Neural cell (in vitro differentiated cells): ENCODE data around the gene LAIR1. TPM values are rescaled to one million over a fixed set of nuclear protein-coding genes. Genes with fewer than 3 reads are reported as not detected.

Experiments used
- H2AFZ ChIP-seq: fragments of 200-600, 300-800 bp; sonication (generic), shearing (Covaris generic); 2 replicates; pipeline ENCODE4 v1.6.0; 2014; ENCODE audit warnings: low read depth, mild to moderate bottlenecking, antibody characterized with exemption, low read length, moderate library complexity
- H3F3A ChIP-seq: fragments of 200-600 bp; shearing (Covaris generic); 2 replicates; pipeline ENCODE4 v1.6.1; 2016; ENCODE audit warnings: mild to moderate bottlenecking, moderate library complexity, mixed read lengths, antibody characterized with exemption, low read length; ENCODE audit not compliant: insufficient read depth, poor library complexity, severe bottlenecking
- H3K27ac ChIP-seq: fragments of 200-600, 300-800 bp; sonication (generic), shearing (Covaris generic); 2 replicates; pipeline ENCODE4 v1.5.1; 2014; ENCODE audit warnings: mild to moderate bottlenecking, low read length, moderate library complexity
- H3K27me3 ChIP-seq: fragments of 300-800, 200-600 bp; sonication (generic), shearing (Covaris generic); 2 replicates; pipeline ENCODE4 v1.6.0; 2014; ENCODE audit warnings: mild to moderate bottlenecking, low read depth, low read length, moderate library complexity; ENCODE audit not compliant: insufficient read depth
- H3K36me3 ChIP-seq: fragments of 300-800, 200-600 bp; sonication (generic), shearing (Covaris generic); 2 replicates; pipeline ENCODE4 v1.5.1; 2014; ENCODE audit warnings: mild to moderate bottlenecking, antibody characterized with exemption, low read length, moderate library complexity; ENCODE audit not compliant: insufficient read depth
- H3K4me2 ChIP-seq: fragments of 300-800, 200-600 bp; sonication (generic), shearing (Covaris generic); 2 replicates; pipeline ENCODE4 v1.6.0; 2014; ENCODE audit warnings: mild to moderate bottlenecking, low read length
- H3K4me3 ChIP-seq: fragments of 300-800, 200-600 bp; sonication (generic), shearing (Covaris generic); 2 replicates; pipeline ENCODE4 v1.5.1; 2014; ENCODE audit warnings: mild to moderate bottlenecking, low read length, moderate library complexity
- H3K79me2 ChIP-seq: fragments of 200-600 bp; shearing (Covaris generic); replicated peaks from 2 replicates; pipeline ENCODE4 v1.6.0; 2014; ENCODE audit warnings: mild to moderate bottlenecking, low read length, moderate library complexity; ENCODE audit not compliant: insufficient read depth
- H3K9ac ChIP-seq: fragments of 300-800, 200-600 bp; sonication (generic), shearing (Covaris generic); 2 replicates; pipeline ENCODE4 v1.6.1; 2016; ENCODE audit warnings: mild to moderate bottlenecking, low read length, mixed read lengths
- H3K9me2 ChIP-seq: fragments of 200-600 bp; shearing (Covaris generic); 2 replicates; pipeline ENCODE4 v1.6.1; 2016; ENCODE audit warnings: mild to moderate bottlenecking, low read length, mixed read lengths; ENCODE audit not compliant: insufficient read depth
- H3K9me3 ChIP-seq: fragments of 200-600, 300-800 bp; sonication (generic), shearing (Covaris generic); 2 replicates; pipeline ENCODE4 v1.6.1; 2016; ENCODE audit warnings: mild to moderate bottlenecking, mixed run types, low read length, moderate library complexity, mixed read lengths
- H4K20me1 ChIP-seq: fragments of 200-600 bp; shearing (Covaris generic); 2 replicates; pipeline ENCODE4 v1.6.1; 2016; ENCODE audit warnings: mild to moderate bottlenecking, mixed run types; ENCODE audit not compliant: insufficient read depth
- CTCF ChIP-seq: fragments of 450-650 bp; IDR thresholded peaks from 2 replicates; pipeline ENCODE4 v1.5.1; 2014; ENCODE audit warnings: antibody characterized with exemption, mild to moderate bottlenecking, moderate library complexity; ENCODE audit not compliant: poor library complexity, severe bottlenecking
- EP300 ChIP-seq: fragments of 450-650 bp; conservative IDR thresholded peaks from 2 replicates; pipeline ENCODE4 v1.6.1; 2014; ENCODE audit warnings: antibody characterized with exemption, mild to moderate bottlenecking, moderate library complexity; ENCODE audit not compliant: poor library complexity, severe bottlenecking
- EZH2 ChIP-seq: fragments of 200-600, 300-800 bp; shearing (Covaris generic), sonication (generic); IDR thresholded peaks from 2 replicates; pipeline ENCODE4 v1.6.1; 2014; ENCODE audit warnings: antibody characterized with exemption, low read length, borderline replicate concordance, mild to moderate bottlenecking; ENCODE audit not compliant: insufficient read depth, poor library complexity, severe bottlenecking
- MXI1 ChIP-seq: fragments of 450-650 bp; conservative IDR thresholded peaks from 2 replicates; pipeline ENCODE4 v1.6.1; 2014; ENCODE audit warnings: antibody characterized with exemption, mild to moderate bottlenecking; ENCODE audit not compliant: poor library complexity, severe bottlenecking
- POLR2AphosphoS5 ChIP-seq: IDR thresholded peaks from 2 replicates; pipeline ENCODE4 v1.6.1; 2012
- RAD21 ChIP-seq: fragments of 450-650 bp; conservative IDR thresholded peaks from 2 replicates; pipeline ENCODE4 v1.6.1; 2014; ENCODE audit warnings: antibody characterized with exemption, mild to moderate bottlenecking, moderate library complexity
- SMC3 ChIP-seq: fragments of 450-650 bp; conservative IDR thresholded peaks from 2 replicates; pipeline ENCODE4 v1.6.1; 2014; ENCODE audit warnings: antibody characterized with exemption, mild to moderate bottlenecking, moderate library complexity; ENCODE audit not compliant: poor library complexity
- TAF1 ChIP-seq: IDR thresholded peaks from 2 replicates; pipeline ENCODE4 v1.6.1; 2012; ENCODE audit warnings: low read depth
- polyA plus RNA-seq: library from polyadenylated mRNA; depleted of rRNA; stranded (reverse); fragments of >200 nt; gene quantifications from 2 replicates; pipeline ENCODE4 v1.2.3, GENCODE V29; 2014
- TF ChIP-seq, protein P1 (sequence below): IDR thresholded peaks from 2 replicates; pipeline ENCODE4 v1.6.1; 2012; ENCODE audit warnings: borderline replicate concordance

LAIR1 gene
- polyA plus RNA-seq, 1 donor from 2014 or later: not detected

GRCh38 chr19:54311486-54311885, 53.2 kb downstream of the LAIR1 start:
- Histone ChIP-seq H3K9ac (no peak overlapping the region), H3K4me3 (no peak overlapping the region), H3K27me3 (no peaks in the 10 kb centered on the region), H3F3A (no peaks in the 10 kb centered on the region), H3K36me3 (no peaks in the 10 kb centered on the region), H4K20me1 (no peaks in the 10 kb centered on the region), H3K27ac (no peak overlapping the region), H3K4me2 (no peak overlapping the region), H3K9me3 (no peaks in the 10 kb centered on the region), H2AFZ (no peak overlapping the region), H3K79me2 (no peaks in the 10 kb centered on the region), H3K9me2 (no peaks in the 10 kb centered on the region)
- TF ChIP-seq EZH2 (no peak), TAF1 (no peak)

GRCh38 chr19:54310543-54310942, 54.2 kb downstream of the LAIR1 start:
- Histone ChIP-seq H2AFZ (no peak overlapping the region), H3K4me2 (no peak overlapping the region), H3K79me2 (no peaks in the 10 kb centered on the region), H3K4me3 (no peak overlapping the region), H3K27me3 (no peaks in the 10 kb centered on the region), H3K9me2 (no peaks in the 10 kb centered on the region), H3F3A (no peaks in the 10 kb centered on the region), H3K9ac (no peak overlapping the region), H3K27ac (no peak overlapping the region), H4K20me1 (no peaks in the 10 kb centered on the region), H3K36me3 (no peaks in the 10 kb centered on the region), H3K9me3 (no peaks in the 10 kb centered on the region)
- no peak for TF ChIP-seq EP300
- no peak for TF ChIP-seq CTCF
- TF ChIP-seq, protein P1, sequence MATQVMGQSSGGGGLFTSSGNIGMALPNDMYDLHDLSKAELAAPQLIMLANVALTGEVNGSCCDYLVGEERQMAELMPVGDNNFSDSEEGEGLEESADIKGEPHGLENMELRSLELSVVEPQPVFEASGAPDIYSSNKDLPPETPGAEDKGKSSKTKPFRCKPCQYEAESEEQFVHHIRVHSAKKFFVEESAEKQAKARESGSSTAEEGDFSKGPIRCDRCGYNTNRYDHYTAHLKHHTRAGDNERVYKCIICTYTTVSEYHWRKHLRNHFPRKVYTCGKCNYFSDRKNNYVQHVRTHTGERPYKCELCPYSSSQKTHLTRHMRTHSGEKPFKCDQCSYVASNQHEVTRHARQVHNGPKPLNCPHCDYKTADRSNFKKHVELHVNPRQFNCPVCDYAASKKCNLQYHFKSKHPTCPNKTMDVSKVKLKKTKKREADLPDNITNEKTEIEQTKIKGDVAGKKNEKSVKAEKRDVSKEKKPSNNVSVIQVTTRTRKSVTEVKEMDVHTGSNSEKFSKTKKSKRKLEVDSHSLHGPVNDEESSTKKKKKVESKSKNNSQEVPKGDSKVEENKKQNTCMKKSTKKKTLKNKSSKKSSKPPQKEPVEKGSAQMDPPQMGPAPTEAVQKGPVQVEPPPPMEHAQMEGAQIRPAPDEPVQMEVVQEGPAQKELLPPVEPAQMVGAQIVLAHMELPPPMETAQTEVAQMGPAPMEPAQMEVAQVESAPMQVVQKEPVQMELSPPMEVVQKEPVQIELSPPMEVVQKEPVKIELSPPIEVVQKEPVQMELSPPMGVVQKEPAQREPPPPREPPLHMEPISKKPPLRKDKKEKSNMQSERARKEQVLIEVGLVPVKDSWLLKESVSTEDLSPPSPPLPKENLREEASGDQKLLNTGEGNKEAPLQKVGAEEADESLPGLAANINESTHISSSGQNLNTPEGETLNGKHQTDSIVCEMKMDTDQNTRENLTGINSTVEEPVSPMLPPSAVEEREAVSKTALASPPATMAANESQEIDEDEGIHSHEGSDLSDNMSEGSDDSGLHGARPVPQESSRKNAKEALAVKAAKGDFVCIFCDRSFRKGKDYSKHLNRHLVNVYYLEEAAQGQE: no peak
- no peak for TF ChIP-seq TAF1
- no peak for TF ChIP-seq POLR2AphosphoS5
- no peak for TF ChIP-seq SMC3
- TF ChIP-seq RAD21: no peak
- no peak for TF ChIP-seq MXI1
- no peak for TF ChIP-seq EZH2

GRCh38 chr19:54309811-54310210, 54.9 kb downstream of the LAIR1 start:
- H3K27me3 ChIP-seq: no peaks in the 10 kb centered on the region
- no peaks in the 10 kb centered on the region for H3K79me2 ChIP-seq
- H3K4me2 ChIP-seq: no peak overlapping the region
- H3K27ac ChIP-seq: no peak overlapping the region
- no peaks in the 10 kb centered on the region for H3K9me3 ChIP-seq
- no peaks in the 10 kb centered on the region for H3F3A ChIP-seq
- TF ChIP-seq TAF1 (no peak), EZH2 (no peak), EP300 (no peak), POLR2AphosphoS5 (no peak), RAD21 (no peak), MXI1 (no peak), CTCF (no peak), SMC3 (no peak)
- TF ChIP-seq, protein P1: no peak
- no peak overlapping the region for H2AFZ ChIP-seq
- H3K36me3 ChIP-seq: no peaks in the 10 kb centered on the region
- H3K9me2 ChIP-seq: no peaks in the 10 kb centered on the region
- no peak overlapping the region for H3K9ac ChIP-seq
- no peak overlapping the region for H3K4me3 ChIP-seq
- H4K20me1 ChIP-seq: no peaks in the 10 kb centered on the region
